Vagina (tissue), 2 donors: ENCODE results near the gene AIF1. TPM values are rescaled to one million over a fixed set of nuclear protein-coding genes. Genes with fewer than 3 reads are reported as not detected.

Experiments used
- DNase-seq, 2 donors: peaks; one replicate each; pipeline ENCODE4 v3.0.0-alpha.2; 2017; ENCODE audit errors: extremely low spot score in 2 of 2
- H3K27ac ChIP-seq: fragments of 200-600 bp; sonication (generic); one replicate; pipeline ENCODE4 v1.5.1; 2019
- H3K27me3 ChIP-seq: fragments of 200-600 bp; sonication (generic); one replicate; pipeline ENCODE4 v1.5.1; 2019
- H3K36me3 ChIP-seq, 2 donors: fragments of 200-600 bp; sonication (generic); one replicate each; pipeline ENCODE4 v1.5.1; 2017 to 2019
- H3K4me1 ChIP-seq: fragments of 200-600 bp; sonication (generic); one replicate; pipeline ENCODE4 v1.5.1; 2019
- H3K4me3 ChIP-seq, 2 donors: fragments of 200-600 bp; sonication (generic); 1 replicate in 1 of 2; 2 replicates in 1 of 2; pipeline ENCODE4 v1.5.1; 2016 to 2019
- H3K9me3 ChIP-seq: fragments of 200-600 bp; sonication (generic); one replicate; pipeline ENCODE4 v1.5.1; 2019
- CTCF ChIP-seq, 3 experiments: fragments of 450-650 bp in 2 of 3; fragments of 200-600 bp in 1 of 3; sonication (generic) in 1 of 3; IDR thresholded peaks; one replicate each; pipeline ENCODE4 v1.5.1; 2017 to 2019; ENCODE audit warnings: antibody characterized with exemption in 3 of 3, mild to moderate bottlenecking in 2 of 3, moderate library complexity in 2 of 3
- POLR2A ChIP-seq, 2 donors: fragments of 450-650 bp; IDR thresholded peaks; one replicate each; pipeline ENCODE4 v1.6.1; 2017; ENCODE audit warnings: antibody characterized with exemption in 2 of 2, mild to moderate bottlenecking in 2 of 2, moderate library complexity in 2 of 2
- POLR2AphosphoS5 ChIP-seq, 2 donors: sonication (generic); formaldehyde crosslinking; IDR thresholded peaks; one replicate each; pipeline ENCODE4 v1.9.0; 2017; ENCODE audit warnings: antibody characterized with exemption in 2 of 2, mild to moderate bottlenecking in 2 of 2, low read depth in 1 of 2; ENCODE audit not compliant: insufficient read depth in 1 of 2
- intact Hi-C: fragments of 100-400 bp; cut with DNase I; formaldehyde crosslinking; loops from one replicate; pipeline ENCODE4 v1.15.1; 2023
- total RNA-seq: library from RNA; depleted of rRNA; stranded (reverse); fragments of >200 nt; gene quantifications from one replicate; pipeline ENCODE4 v1.2.3, GENCODE V29; 2016

AIF1 gene
- total RNA-seq, 1 donor from 2014 or later, result 25.0 TPM

- TF ChIP-seq POLR2A (IDR thresholded peaks at IDR 0.05), result peak in 1 of 2 donors; percentile 69
- TF ChIP-seq POLR2AphosphoS5 (IDR thresholded peaks at IDR 0.05; ENCODE audit: insufficient read depth in 1 of 2, low read depth in 1 of 2), result peak in 1 of 2 donors; percentile 20
- TF ChIP-seq CTCF (IDR thresholded peaks at IDR 0.05), result no peak
- Histone ChIP-seq H3K27me3 (no peaks in the 10 kb centered on the region), H3K4me1 (peaks cover 33% of the 10 kb centered on the region), H3K4me3 (peak overlapping the region; percentile 72 to 86), H3K36me3 (peaks cover 0 to 15% of the 10 kb centered on the region in 2 donors), H3K9me3 (no peaks in the 10 kb centered on the region), H3K27ac (peak overlapping the region; percentile 95)
- DNase-seq, result peak in 1 of 2 donors; percentile 95
- intact Hi-C loops, result no loop called here
Measured at GRCh38 chr6:31652925-31653724, 38.1 kb downstream of the AIF1 start.

GRCh38 chr6:31654574-31655348, 39.7 kb downstream of the AIF1 start:
- no peaks in the 10 kb centered on the region for H3K9me3 ChIP-seq
- peaks cover 50% of the 10 kb centered on the region for H3K4me1 ChIP-seq

GRCh38 chr6:31655349-31656237, 40.6 kb downstream of the AIF1 start, which contains the start of gene APOM:
Gene APOM, plus strand, starts transcription at chr6:31655894. Its CDS starts 73 bp downstream, at chr6:31655967.
- Histone ChIP-seq H3K36me3 (no peaks in the 10 kb centered on the region), H3K4me1 (peaks cover 49% of the 10 kb centered on the region), H3K4me3 (no peak within 1 kb of the TSS), H3K27ac (no peak within 1 kb of the TSS), H3K9me3 (no peaks in the 10 kb centered on the region), H3K27me3 (no peaks in the 10 kb centered on the region)
- DNase-seq, result no peak
- TF ChIP-seq POLR2AphosphoS5 (IDR thresholded peaks at IDR 0.05; ENCODE audit: insufficient read depth in 1 of 2, low read depth in 1 of 2), result no peak
- TF ChIP-seq POLR2A (IDR thresholded peaks at IDR 0.05), result no peak
- TF ChIP-seq CTCF (IDR thresholded peaks at IDR 0.05), result no peak
- intact Hi-C loops, result no loop called here

More at GRCh38 chr6:31654574-31655348, 39.7 kb downstream of the AIF1 start:
- Histone ChIP-seq H3K27me3 (no peaks in the 10 kb centered on the region), H3K4me3 (no peak overlapping the region), H3K27ac (no peak overlapping the region), H3K36me3 (no peaks in the 10 kb centered on the region)
- intact Hi-C loops, result no loop called here
- no peak for TF ChIP-seq POLR2A (IDR thresholded peaks at IDR 0.05)
- no peak for TF ChIP-seq CTCF (IDR thresholded peaks at IDR 0.05)
- TF ChIP-seq POLR2AphosphoS5 (IDR thresholded peaks at IDR 0.05; ENCODE audit: insufficient read depth in 1 of 2, low read depth in 1 of 2), result no peak
- no peak for DNase-seq

- TF ChIP-seq POLR2AphosphoS5 (IDR thresholded peaks at IDR 0.05; ENCODE audit: insufficient read depth in 1 of 2, low read depth in 1 of 2) (no peak), CTCF (IDR thresholded peaks at IDR 0.05) (no peak), POLR2A (IDR thresholded peaks at IDR 0.05) (no peak)
- Histone ChIP-seq H3K27ac (no peak overlapping the region), H3K36me3 (peaks cover 0 to 8% of the 10 kb centered on the region in 2 donors), H3K27me3 (no peaks in the 10 kb centered on the region), H3K4me1 (peaks cover 52% of the 10 kb centered on the region), H3K4me3 (no peak overlapping the region), H3K9me3 (no peaks in the 10 kb centered on the region)
- DNase-seq, result no peak
- intact Hi-C loops, result no loop called here
Measured at GRCh38 chr6:31657406-31658157, 42.5 kb downstream of the AIF1 start.
